Endothelial cell of hepatic sinusoid (primary cell): Measurements from ENCODE around the gene SLITRK5.

ENCODE experiments used
- in situ Hi-C: cut with HindIII; loops from 2 replicates; pipeline ENCODE4 v1.10.0; 2017; ENCODE audit warnings: low sequenced_read_pairs

The SLITRK5 gene

GRCh38 chr13:87671031-87671752, at the start of gene SLITRK5:
TSS of gene SLITRK5 (plus strand) at chr13:87671371. CDS start at chr13:87675389, 4,018 bp downstream.
- in situ Hi-C loops = no loop called here

- in situ Hi-C loops = no loop called here
Measured at GRCh38 chr13:87622971-87623370, 48.2 kb upstream of the SLITRK5 start.

DNA sequence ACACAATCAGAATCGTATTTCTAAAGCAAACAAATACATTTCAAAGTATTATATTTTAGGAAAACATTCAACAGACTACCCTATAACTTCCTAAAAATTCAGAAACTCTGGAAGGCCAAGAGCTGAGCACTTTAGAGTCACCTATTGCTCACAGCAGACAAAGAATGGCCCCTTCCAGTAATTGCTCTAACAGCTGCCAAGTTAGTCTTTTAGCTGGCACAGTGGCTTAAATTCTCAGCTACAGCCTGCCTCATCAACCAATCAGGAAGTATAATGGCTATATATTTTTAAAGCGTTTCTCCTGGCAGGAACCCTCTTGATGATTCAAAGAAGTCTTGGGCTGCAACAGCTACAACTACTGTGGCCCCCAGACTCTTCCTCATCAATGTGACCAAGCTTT, 14.9 kb upstream of the SLITRK5 start:
- in situ Hi-C loops = no loop called here

- in situ Hi-C loops = no loop called here
Measured at GRCh38 chr13:87661471-87661870, 9.7 kb upstream of the SLITRK5 start.

DNA sequence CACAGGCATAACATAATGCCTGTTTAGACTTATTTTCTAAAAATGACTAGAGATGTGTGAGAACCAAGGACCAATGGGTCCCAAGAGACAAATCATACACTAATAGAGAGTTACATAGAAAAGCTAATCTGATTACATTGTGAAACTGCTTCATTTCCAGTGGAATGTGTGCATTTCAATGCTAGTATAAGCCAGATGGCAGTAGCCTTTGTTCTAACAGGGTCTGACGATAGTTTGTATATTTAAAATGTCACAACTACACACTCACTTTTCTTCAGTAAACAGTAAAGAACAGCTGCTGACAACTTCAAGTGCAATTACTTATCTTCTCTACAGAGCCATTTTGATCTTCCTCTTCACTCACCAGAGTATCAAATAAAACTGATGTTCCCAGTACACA, 4.3 kb upstream of the SLITRK5 start:
- in situ Hi-C loops = no loop called here

DNA sequence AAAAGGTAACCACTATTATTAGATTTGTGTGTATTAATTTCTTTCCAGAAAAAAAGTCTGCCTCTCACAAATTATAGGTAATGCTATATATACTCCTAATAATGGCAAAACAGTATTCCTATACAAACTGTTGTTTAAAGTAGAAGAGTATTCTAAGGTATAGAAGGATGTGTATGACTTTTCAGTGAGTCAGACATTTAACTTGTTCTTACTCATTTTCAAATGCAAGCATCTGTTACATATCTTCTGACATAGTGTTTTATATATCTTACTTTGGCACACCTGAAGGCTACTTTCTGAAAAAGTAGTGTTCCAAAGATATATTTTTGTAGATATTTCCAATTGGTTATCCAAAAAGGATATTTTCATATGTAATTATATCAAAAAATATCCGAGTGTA, 3.5 kb upstream of the SLITRK5 start:
- in situ Hi-C loops = no loop called here

- in situ Hi-C loops = no loop called here
Measured at GRCh38 chr13:87669379-87669978, 1.7 kb upstream of the SLITRK5 start.

DNA sequence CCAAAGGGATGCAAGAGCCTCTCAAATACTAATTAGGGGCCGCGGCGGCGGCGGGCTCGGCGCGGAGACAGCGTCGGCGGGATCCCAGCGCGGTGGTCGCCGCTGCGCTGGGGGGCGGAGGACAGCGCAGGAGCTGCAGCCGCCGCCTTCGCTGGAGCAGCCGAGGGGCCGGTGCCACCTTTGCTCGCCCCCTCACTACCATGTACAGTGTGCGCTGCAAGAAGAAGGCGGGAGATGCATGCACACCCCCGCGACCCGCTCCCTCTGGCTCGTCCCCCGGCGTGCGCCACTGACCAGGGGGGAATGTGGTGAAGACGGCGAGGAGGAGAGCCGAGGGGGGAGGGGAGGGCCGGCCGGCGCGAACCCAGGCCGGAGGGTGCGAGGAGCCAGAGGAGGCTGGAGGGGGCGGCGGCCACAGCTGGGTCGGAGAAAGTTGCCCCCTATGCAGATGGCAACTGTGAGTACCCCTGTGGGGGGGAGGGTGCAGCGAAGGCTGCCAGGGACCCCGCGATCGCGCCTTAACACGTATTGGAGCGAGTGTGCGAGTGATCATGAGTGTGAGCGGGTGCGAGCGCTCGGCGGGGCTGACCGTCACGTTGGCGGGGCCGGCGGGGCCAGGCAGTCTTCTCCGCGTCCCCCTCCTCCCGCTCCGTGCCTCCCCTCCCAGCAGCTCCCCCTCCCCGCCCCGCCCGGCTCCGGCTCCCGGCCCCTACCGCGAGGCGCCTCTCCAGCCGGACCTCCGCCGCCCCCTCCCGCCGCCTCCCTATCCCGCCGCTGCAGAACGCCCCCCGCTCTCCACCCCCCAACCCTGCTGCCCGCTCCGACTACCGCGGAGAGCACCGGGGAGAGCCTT, 808 bp downstream of the SLITRK5 start:
- in situ Hi-C loops = no loop called here

DNA sequence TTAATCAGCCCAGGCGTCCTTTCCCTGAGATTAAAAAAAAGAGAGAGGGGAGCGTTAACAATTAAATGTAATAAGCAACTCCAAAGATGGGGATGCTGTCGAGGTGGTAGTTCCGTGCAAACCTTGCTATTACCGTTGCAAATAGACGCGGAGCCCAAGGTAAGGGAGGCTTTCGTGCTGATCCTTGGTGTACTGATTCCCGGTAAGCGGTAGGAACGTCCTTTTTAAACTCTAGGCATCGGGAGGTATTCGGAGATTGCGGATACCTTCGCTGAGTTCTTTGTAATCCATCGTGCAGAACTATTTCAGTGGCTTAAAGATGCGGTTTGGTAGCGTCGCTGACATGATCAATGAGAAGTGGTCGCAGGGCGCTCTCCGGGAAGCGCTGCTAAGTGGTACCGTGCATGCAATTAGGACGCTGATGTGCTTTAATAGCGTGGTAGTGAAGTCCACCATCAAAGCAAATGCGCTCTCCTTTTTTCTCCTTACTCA, 3.1 kb downstream of the SLITRK5 start:
- in situ Hi-C loops = no loop called here

- in situ Hi-C loops = no loop called here
Measured at GRCh38 chr13:87675851-87676250, 4.7 kb downstream of the SLITRK5 start.

DNA sequence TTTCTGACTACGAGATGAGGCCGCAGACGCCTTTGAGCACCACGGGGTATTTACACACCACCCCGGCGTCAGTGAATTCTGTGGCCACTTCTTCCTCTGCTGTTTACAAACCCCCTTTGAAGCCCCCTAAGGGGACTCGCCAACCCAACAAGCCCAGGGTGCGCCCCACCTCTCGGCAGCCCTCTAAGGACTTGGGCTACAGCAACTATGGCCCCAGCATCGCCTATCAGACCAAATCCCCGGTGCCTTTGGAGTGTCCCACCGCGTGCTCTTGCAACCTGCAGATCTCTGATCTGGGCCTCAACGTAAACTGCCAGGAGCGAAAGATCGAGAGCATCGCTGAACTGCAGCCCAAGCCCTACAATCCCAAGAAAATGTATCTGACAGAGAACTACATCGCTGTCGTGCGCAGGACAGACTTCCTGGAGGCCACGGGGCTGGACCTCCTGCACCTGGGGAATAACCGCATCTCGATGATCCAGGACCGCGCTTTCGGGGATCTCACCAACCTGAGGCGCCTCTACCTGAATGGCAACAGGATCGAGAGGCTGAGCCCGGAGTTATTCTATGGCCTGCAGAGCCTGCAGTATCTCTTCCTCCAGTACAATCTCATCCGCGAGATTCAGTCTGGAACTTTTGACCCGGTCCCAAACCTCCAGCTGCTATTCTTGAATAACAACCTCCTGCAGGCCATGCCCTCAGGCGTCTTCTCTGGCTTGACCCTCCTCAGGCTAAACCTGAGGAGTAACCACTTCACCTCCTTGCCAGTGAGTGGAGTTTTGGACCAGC, 5.3 kb downstream of the SLITRK5 start:
- in situ Hi-C loops = no loop called here

DNA sequence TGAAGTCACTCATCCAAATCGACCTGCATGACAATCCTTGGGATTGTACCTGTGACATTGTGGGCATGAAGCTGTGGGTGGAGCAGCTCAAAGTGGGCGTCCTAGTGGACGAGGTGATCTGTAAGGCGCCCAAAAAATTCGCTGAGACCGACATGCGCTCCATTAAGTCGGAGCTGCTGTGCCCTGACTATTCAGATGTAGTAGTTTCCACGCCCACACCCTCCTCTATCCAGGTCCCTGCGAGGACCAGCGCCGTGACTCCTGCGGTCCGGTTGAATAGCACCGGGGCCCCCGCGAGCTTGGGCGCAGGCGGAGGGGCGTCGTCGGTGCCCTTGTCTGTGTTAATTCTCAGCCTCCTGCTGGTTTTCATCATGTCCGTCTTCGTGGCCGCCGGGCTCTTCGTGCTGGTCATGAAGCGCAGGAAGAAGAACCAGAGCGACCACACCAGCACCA, 5.9 kb downstream of the SLITRK5 start:
- in situ Hi-C loops = no loop called here

GRCh38 chr13:87677496-87678371, 6.6 kb downstream of the SLITRK5 start:
- in situ Hi-C loops = no loop called here

- in situ Hi-C loops = no loop called here
Measured at GRCh38 chr13:87678372-87678752, 7.2 kb downstream of the SLITRK5 start.

DNA sequence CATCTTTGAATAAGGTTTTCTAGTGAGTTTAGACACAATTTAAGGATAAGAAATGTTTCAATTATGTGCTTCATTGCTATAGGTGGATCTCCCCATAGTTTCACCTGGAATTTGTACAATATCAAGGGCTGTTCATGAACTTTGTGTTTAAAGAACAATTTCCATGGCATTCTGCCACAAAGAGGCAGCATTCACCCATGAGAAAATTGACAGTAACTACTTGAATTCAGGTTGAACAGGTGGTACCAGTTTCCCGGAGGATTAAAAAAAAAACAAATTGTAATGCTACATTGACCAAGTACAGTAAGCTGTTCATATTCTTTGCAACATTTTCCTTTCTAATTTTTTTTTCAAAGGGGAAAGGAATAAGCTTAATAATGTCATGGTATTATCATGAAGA, 9.1 kb downstream of the SLITRK5 start:
- in situ Hi-C loops = no loop called here

DNA sequence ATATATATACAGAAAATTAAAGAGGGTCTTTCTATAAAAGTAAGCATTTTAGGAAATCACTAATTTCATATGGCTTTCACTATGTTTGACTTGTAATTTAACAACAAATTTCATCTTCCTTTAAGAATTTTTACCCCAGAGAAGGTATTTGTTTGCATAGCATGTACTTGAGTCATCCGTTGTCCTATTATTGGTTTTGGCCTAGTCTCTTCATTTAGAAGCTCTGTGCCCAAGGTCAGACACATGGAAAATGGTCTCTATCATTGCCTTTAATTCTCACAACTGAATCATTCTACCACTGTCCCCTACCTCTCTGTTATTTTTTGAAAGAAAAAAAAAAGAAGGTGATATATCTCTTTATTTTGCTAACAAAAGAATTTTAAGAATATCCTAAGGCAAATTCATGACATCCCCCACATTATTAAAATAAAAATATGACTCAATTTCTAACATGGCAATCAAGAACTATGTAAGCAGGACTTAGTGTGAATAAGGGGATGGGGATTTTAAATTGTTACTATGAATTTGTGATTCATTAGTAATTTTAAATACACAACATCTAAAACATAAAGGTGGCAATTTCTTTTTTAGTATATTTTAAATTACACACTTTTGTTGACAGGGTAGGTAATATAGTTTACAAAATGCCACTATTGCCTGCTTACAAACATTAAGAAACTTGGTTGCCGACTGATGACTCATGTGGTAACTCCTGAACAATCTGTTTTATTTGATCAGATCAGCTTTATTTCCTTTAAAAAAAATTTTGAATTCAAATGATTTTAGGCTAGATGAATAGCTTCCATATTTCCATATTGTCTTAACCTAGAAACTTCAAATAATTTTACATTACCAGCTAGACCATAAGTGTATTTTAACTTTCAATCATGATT, 13.9 kb downstream of the SLITRK5 start:
- in situ Hi-C loops = no loop called here

DNA sequence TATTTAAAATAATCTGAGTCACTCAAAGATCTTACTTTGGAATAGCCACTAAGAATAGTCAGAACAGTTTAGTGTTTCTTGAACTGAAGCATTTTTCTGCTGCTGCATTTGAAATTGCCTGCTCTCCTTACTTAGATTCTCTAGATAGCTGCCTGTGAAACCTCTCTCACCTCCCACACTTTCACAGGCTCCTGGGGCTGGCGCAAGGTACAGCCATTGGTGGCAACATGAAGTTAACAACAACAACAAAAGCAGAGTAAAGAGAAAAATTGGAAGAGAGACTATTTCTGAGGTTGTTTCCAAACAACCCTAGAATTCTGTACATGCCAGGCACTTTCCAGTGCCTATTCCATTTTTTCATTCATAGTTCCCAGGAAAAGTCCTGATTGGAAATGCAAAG, 25.3 kb downstream of the SLITRK5 start:
- in situ Hi-C loops = no loop called here

- in situ Hi-C loops = no loop called here
Measured at GRCh38 chr13:87698268-87698667, 27.1 kb downstream of the SLITRK5 start.

GRCh38 chr13:87709947-87710346, 38.8 kb downstream of the SLITRK5 start:
- in situ Hi-C loops = no loop called here
